Erythroblast (primary cell): ENCODE data around the gene ABCB9.

Experiments used
- GATA1 ChIP-seq: IDR thresholded peaks from 2 replicates; pipeline ENCODE4 v1.6.1; 2011; ENCODE audit warnings: low read depth, mild to moderate bottlenecking, control low read depth, low read length, moderate library complexity
- POLR2A ChIP-seq: IDR thresholded peaks from 2 replicates; pipeline ENCODE4 v1.6.1; 2011; ENCODE audit warnings: mild to moderate bottlenecking, low read length

DNA sequence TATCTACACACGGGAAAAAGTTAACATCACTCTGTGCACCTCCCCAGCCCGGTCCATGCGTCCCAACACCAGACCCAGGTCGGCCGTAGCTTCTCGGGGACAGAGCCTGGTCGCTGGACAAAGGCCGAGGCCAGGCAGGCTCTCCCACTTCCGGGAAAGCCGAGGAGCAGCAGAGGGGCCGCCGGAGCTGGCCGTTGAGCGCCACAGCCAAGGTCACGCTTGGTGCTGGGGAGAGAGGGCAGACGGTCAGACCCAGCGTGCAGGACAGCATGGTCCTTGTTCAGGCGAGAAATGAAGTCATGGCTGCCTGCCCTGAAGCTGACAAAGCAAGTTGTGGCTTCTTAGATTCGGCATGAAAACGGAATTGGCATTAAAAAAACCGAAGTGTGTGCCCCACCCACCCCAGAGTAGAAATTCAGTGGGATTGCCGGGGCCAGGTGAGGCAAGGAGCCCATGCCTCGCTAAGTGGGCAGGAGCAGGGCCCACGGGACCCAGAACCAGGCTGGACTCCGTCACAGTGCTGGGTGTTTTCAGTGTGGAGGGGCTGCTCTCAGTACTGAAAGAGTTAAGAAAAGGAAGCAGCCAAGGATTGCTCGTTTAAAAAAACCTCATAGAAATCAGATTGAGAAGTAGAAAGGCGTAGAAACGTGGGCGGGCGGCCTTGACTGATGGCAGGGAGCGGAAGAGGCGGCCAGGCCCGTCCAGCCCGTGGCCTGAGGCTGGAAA, 18.5 kb upstream of the ABCB9 start:
- TF ChIP-seq POLR2A (no peak), GATA1 (no peak)
